CD14-positive monocyte (primary cell): Measurements from ENCODE around the gene ANKRD50. TPM values are rescaled to one million over a fixed set of nuclear protein-coding genes. Genes with fewer than 3 reads are reported as not detected.
A peak's percentile ranks its signal among the peaks of the same experiment; 100 is the strongest.

ENCODE experiments used
- DNase-seq, 3 donors: peaks; one replicate each; pipeline ENCODE4 v3.0.0-alpha.2; 2011 to 2022
- H2AFZ ChIP-seq: 2 replicates; pipeline ENCODE4 v1.6.0; 2012; ENCODE audit warnings: mild to moderate bottlenecking, low read depth, low read length, inconsistent platforms; ENCODE audit not compliant: insufficient read depth, poor library complexity, severe bottlenecking
- H3K27ac ChIP-seq, 2 donors: 1 replicate in 1 of 2; 2 replicates in 1 of 2; pipeline ENCODE4 v1.5.1; 2012 to 2013; ENCODE audit warnings: low read length in 2 of 2, control low read depth in 1 of 2, inconsistent platforms in 1 of 2, low read depth in 1 of 2, mild to moderate bottlenecking in 1 of 2
- H3K27me3 ChIP-seq, 2 donors: one replicate each; pipeline versions ENCODE4 v1.6.0 to v1.6.1; 2011 to 2013; ENCODE audit warnings: low read length in 2 of 2; ENCODE audit not compliant: control insufficient read depth in 2 of 2, insufficient read depth in 2 of 2
- H3K36me3 ChIP-seq, 2 donors: replicated peaks in 1 of 2; 1 replicate in 1 of 2; 2 replicates in 1 of 2; pipeline versions ENCODE4 v1.5.1 to v1.6.1; 2012 to 2013; ENCODE audit warnings: low read length in 2 of 2, control low read depth in 1 of 2, inconsistent platforms in 1 of 2, mild to moderate bottlenecking in 1 of 2; ENCODE audit not compliant: insufficient read depth in 2 of 2, control insufficient read depth in 1 of 2
- H3K4me1 ChIP-seq, 2 donors: 1 replicate in 1 of 2; 2 replicates in 1 of 2; pipeline versions ENCODE4 v1.5.1 to v1.6.1; 2012 to 2013; ENCODE audit warnings: low read length in 2 of 2, control low read depth in 1 of 2, inconsistent platforms in 1 of 2, mild to moderate bottlenecking in 1 of 2, moderate library complexity in 1 of 2; ENCODE audit not compliant: insufficient read depth in 2 of 2, control insufficient read depth in 1 of 2
- H3K4me2 ChIP-seq: replicated peaks from 2 replicates; pipeline ENCODE3; 2012; ENCODE audit warnings: low read length, moderate library complexity, mild to moderate bottlenecking; ENCODE audit not compliant: poor library complexity, severe bottlenecking; ENCODE audit errors: extremely low read depth
- H3K4me3 ChIP-seq, 3 experiments: fragments of 200-600 bp in 1 of 3; sonication (generic) in 1 of 3; replicated peaks in 1 of 3; 1 replicate in 2 of 3; 2 replicates in 1 of 3; pipeline ENCODE4 v1.5.1; 2011 to 2013; ENCODE audit warnings: low read length in 3 of 3, mild to moderate bottlenecking in 3 of 3, control low read depth in 2 of 3, low read depth in 2 of 3, inconsistent platforms in 1 of 3, moderate library complexity in 1 of 3
- H3K79me2 ChIP-seq: 2 replicates; pipeline ENCODE4 v1.6.0; 2012; ENCODE audit warnings: mild to moderate bottlenecking, control low read depth, inconsistent platforms, low read length, moderate library complexity; ENCODE audit not compliant: insufficient read depth
- H3K9ac ChIP-seq: 2 replicates; pipeline ENCODE4 v1.6.0; 2017; ENCODE audit warnings: low read length, mild to moderate bottlenecking; ENCODE audit not compliant: insufficient read depth, poor library complexity, severe bottlenecking
- H3K9me3 ChIP-seq, 2 donors: replicated peaks in 1 of 2; 1 replicate in 1 of 2; 2 replicates in 1 of 2; pipeline versions ENCODE4 v1.5.1 to v1.6.1; 2012 to 2013; ENCODE audit warnings: low read length in 2 of 2, control low read depth in 1 of 2; ENCODE audit not compliant: control insufficient read depth in 1 of 2, insufficient read depth in 1 of 2
- H4K20me1 ChIP-seq: 2 replicates; pipeline ENCODE4 v1.6.0; 2012; ENCODE audit warnings: mild to moderate bottlenecking, low read length, control low read depth, moderate library complexity; ENCODE audit not compliant: insufficient read depth
- H3K27ac Mint-ChIP-seq, 7 donors: one replicate each; pipeline ENCODE4 v1.8.0; 2020; ENCODE audit warnings: mild to moderate bottlenecking in 7 of 7, mixed read lengths in 7 of 7, moderate library complexity in 6 of 7, inconsistent platforms in 2 of 7
- H3K27me3 Mint-ChIP-seq, 3 donors: one replicate each; pipeline ENCODE4 v1.8.0; 2021 to 2022; ENCODE audit warnings: low read depth in 3 of 3, mild to moderate bottlenecking in 3 of 3, mixed read lengths in 3 of 3, moderate library complexity in 3 of 3, inconsistent platforms in 1 of 3
- H3K36me3 Mint-ChIP-seq, 2 donors: one replicate each; pipeline ENCODE4 v1.8.0; 2020; ENCODE audit warnings: mixed read lengths in 2 of 2, inconsistent platforms in 1 of 2, mild to moderate bottlenecking in 1 of 2
- H3K4me1 Mint-ChIP-seq: one replicate; pipeline ENCODE4 v1.8.0; 2020; ENCODE audit warnings: mild to moderate bottlenecking, mixed read lengths
- H3K4me3 Mint-ChIP-seq, 2 donors: one replicate each; pipeline ENCODE4 v1.8.0; 2020; ENCODE audit warnings: mild to moderate bottlenecking in 2 of 2, mixed read lengths in 2 of 2, moderate library complexity in 1 of 2
- H3K9me3 Mint-ChIP-seq, 7 donors: one replicate each; pipeline ENCODE4 v1.8.0; 2020 to 2022; ENCODE audit warnings: mixed read lengths in 7 of 7, mild to moderate bottlenecking in 6 of 7, moderate library complexity in 6 of 7, inconsistent platforms in 2 of 7
- CTCF ChIP-seq: fragments of 200-600 bp; IDR thresholded peaks from one replicate; pipeline ENCODE4 v1.8.0; 2022; ENCODE audit warnings: antibody characterized with exemption, mild to moderate bottlenecking
- WGBS: methylation state at CpG from one replicate; pipeline ENCODE4 v1.1.5; 2013; ENCODE audit warnings: missing lambda C conversion rate; ENCODE audit not compliant: insufficient coverage; 5-methylcytosine and 5-hydroxymethylcytosine counted together
- intact Hi-C, 2 donors: fragments of 100-400 bp; cut with micrococcal nuclease; formaldehyde crosslinking; loops; one replicate each; pipeline versions ENCODE4 v1.15.0 to v1.15.1; 2023
- polyA plus RNA-seq, 3 donors: library from polyadenylated mRNA; depleted of rRNA in 1 of 3; unstranded in 2 of 3; stranded (reverse) in 1 of 3; fragments of 300-500 nt in 2 of 3; fragments of >200 nt in 1 of 3; fragmentation: Illumina TruSeq in 2 of 3; gene quantifications; 1 replicate in 2 of 3; 2 replicates in 1 of 3; pipeline ENCODE4 v1.2.3, GENCODE V29; 2012 to 2021

Gene ANKRD50
- polyA plus RNA-seq, 3 donors = 2.6 to 6.4 (median 5.0) TPM

DNA sequence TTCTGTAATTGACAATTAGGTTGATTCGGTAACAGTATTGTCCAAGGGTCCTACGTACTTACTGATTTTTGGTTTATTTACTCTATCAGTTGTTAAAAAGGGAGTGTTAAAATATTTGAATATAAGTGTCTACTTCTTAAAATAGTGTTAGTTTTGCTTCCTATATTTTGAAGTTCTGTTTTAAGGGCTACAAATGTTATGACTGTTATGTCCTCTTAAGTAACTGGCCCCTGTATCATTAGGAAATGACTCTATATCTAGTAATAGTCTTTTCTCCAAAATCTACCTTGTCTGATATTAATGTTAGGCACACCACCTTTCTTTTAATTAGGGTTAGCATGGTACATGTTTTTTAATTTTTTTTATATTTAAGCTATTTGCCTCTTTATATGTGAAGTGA, 30.1 kb downstream of the ANKRD50 start:
- Mint-ChIP-seq H3K27ac (peak overlapping the region in 3 of 7 donors; percentile 30 to 43 (median 43)), H3K4me3 (no peak overlapping the region), H3K9me3 (no peaks in the 10 kb centered on the region), H3K36me3 (peaks cover 14 to 36% of the 10 kb centered on the region in 2 donors), H3K4me1 (peaks cover 9% of the 10 kb centered on the region), H3K27me3 (no peaks in the 10 kb centered on the region)
- Histone ChIP-seq H4K20me1 (peaks cover 61% of the 10 kb centered on the region), H3K27ac (no peak overlapping the region), H3K27me3 (no peaks in the 10 kb centered on the region), H3K4me2 (no peak overlapping the region), H3K4me3 (no peak overlapping the region), H3K9me3 (no peaks in the 10 kb centered on the region), H3K9ac (no peak overlapping the region), H2AFZ (no peak overlapping the region), H3K4me1 (no peaks in the 10 kb centered on the region), H3K36me3 (peaks cover 13 to 31% of the 10 kb centered on the region in 2 donors), H3K79me2 (peaks cover 50% of the 10 kb centered on the region)
- WGBS = 82% methylated on average over 2 of the region's 2 CpGs
- intact Hi-C loops = no loop called here
- TF ChIP-seq CTCF = no peak
- DNase-seq = peak in 1 of 3 donors; percentile 8

DNA sequence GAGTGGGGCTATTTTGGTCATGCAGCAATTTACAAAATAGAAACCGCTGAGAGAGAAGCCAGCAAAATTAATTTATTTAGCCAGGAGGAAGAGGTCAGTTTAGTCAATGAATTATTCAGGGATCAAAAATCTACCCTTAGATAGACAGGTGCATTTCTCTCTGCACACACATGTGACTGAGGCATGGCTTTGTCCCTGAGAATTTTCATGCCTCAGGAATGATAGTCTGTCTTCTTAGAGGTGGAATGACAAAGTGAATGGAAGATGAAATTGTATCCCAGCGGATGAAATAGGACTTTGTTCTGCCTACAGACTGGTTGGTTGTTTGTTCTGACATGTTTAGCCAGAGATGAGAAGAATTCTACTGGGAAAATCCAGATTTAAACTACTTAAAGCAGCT, 46.0 kb downstream of the ANKRD50 start:
- Mint-ChIP-seq H3K4me3 (no peak overlapping the region), H3K4me1 (no peaks in the 10 kb centered on the region), H3K27ac (no peak overlapping the region), H3K27me3 (no peaks in the 10 kb centered on the region), H3K36me3 (peaks cover 44 to 50% of the 10 kb centered on the region in 2 donors), H3K9me3 (no peaks in the 10 kb centered on the region)
- no peak overlapping the region for H3K9ac ChIP-seq
- no peak for TF ChIP-seq CTCF
- H3K9me3 ChIP-seq = no peaks in the 10 kb centered on the region
- H4K20me1 ChIP-seq = peaks cover 4% of the 10 kb centered on the region
- peaks cover 35 to 49% of the 10 kb centered on the region in 2 donors for H3K36me3 ChIP-seq
- no peak overlapping the region for H2AFZ ChIP-seq
- H3K4me3 ChIP-seq = no peak overlapping the region
- intact Hi-C loops = no loop called here
- no peak overlapping the region for H3K27ac ChIP-seq
- H3K79me2 ChIP-seq = no peaks in the 10 kb centered on the region
- no peak for DNase-seq
- no peak overlapping the region for H3K4me2 ChIP-seq
- WGBS = no CpG with 5 or more reads among the region's 2 CpGs
- H3K4me1 ChIP-seq = no peaks in the 10 kb centered on the region
- no peaks in the 10 kb centered on the region for H3K27me3 ChIP-seq
